NCI-H2227 (cell line): Measurements from ENCODE around the gene PLET1.
"Not testable (repeated sequence)": the region's sequence is repeated elsewhere in the genome, so short reads cannot be mapped to it uniquely, and the experiment has no call there.

Experiments
- DNase-seq: peaks from one replicate; lab custom pipeline; 2025; ENCODE audit not compliant: unreplicated experiment; lab: John Stamatoyannopoulos, UW

PLET1 gene

GRCh38 chr11:112215621-112216020, 45.0 kb downstream of the PLET1 start:
- no peak for DNase-seq

GRCh38 chr11:112213753-112214152, 46.9 kb downstream of the PLET1 start:
- no peak for DNase-seq

GRCh38 chr11:112212710-112213109, 48.0 kb downstream of the PLET1 start:
- DNase-seq = no peak

GRCh38 chr11:112212290-112212689, 48.4 kb downstream of the PLET1 start:
- DNase-seq = no peak

GRCh38 chr11:112211536-112211935, 49.1 kb downstream of the PLET1 start:
- no peak for DNase-seq

- no peak for DNase-seq
Observed at GRCh38 chr11:112210890-112211289, 49.8 kb downstream of the PLET1 start.

- no peak for DNase-seq
Observed at GRCh38 chr11:112206071-112206470, 54.6 kb downstream of the PLET1 start.

GRCh38 chr11:112200252-112200651, 60.4 kb downstream of the PLET1 start:
- no peak for DNase-seq

GRCh38 chr11:112199101-112199500, 61.6 kb downstream of the PLET1 start:
- not testable (repeated sequence) for DNase-seq
